Eye (tissue), 1 donor: Measurements from ENCODE around the gene TEAD1.

Experiments
- DNase-seq: peaks from one replicate; pipeline ENCODE4 v3.0.0-alpha.2; 2015

TEAD1 gene

DNA sequence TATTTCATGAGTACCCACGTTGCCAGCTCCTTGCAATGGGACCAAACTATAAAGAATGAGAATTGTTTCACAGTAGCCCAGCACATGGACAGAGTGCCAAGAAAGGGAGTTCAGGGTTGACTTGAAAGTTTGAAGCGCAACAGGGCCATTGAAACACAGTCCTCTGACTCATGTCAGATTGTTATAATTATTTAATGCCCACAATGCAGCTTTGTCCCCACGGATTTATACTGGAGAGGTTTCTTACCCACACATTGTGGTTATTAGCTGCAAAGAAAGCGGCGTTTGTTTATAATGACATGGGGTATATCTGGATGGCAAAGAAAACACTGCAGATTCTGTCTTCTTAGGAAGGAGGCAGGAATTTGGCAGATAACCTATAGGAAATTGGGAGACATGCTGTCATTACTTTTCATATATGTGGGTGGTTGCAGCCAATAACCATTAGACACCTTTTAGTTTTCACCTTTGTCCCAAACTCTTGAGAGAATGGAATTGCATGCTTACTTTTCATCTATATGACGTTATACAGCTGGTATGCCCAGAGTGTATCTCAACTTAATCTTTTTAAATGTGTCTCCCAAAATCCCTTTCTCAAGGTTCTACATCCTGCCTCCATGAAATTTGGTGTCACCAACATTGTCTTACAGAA is 143.6 kb downstream of the TEAD1 start:
- DNase-seq, result no peak

DNA sequence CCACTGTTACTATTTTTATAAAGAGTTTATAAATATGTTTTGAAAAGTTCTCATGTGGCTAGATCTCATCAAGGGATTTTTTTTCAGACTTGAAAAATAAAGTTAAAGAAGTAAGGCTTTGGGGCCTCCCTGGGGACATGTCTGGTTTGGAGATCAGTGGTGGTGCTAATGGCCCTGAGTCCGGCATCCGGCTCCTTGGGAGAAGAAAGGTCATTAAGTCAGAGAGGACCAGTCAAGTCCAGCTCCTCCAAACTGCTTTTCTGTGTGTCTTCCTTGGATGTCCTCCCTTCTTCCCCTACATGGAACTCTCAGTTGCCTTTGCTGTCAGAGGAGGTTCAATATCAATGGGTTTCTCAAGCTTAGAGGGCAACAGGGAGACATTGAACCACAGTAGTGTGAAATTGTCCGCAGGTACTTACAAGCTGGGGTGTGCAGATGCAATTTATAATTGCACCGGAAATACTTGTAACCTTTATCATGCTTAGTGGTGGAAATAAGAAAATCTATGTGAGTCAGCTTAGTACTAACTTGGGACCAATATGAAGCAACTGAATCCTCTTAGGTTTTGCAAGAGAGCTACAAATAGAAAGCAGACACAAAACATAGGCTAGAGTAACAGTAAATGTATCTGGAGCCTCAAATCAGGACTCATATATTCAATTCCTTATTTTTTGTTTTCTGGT is 144.3 kb downstream of the TEAD1 start:
- no peak for DNase-seq

GRCh38 chr11:12822392-12823022 is 148.3 kb downstream of the TEAD1 start:
- no peak for DNase-seq

DNA sequence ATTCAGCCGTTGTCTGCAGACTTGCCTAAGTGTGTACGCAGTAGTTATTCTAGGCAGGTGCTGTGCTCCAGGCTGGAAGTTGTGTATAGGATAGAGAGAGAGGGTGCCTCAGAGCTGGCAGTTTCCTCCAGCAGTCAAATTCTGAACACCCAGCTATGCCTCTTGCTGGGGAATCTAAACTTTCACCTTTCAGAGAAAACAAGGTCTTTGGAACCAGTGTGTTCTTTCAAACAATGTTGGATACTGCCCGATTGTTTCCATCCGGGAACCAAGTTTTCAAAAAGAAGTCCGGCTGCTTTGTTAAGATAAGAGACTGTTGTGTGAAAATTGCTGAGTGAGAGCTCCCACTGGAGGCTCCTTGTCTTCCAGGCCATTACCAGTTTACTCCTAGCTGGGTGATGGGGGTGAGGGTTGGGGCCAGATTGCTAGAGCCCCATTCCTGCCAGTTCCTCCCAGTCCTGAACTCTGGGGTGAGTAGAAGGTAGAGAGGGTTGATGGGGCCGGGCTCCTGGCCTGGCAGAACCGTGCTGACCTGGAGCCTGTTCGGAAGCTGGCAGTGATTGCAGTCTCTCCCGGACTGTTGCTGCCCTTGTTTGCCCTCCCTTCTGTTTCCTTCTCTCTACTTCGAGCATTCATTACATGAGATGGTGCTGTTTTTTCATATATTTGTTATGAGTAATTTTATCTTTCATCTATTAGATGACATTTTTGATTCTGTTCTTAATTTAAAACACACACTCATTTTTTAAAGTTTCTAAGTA is 150.2 kb downstream of the TEAD1 start:
- no peak for DNase-seq

- DNase-seq, result no peak
Observed at GRCh38 chr11:12826441-12826840, 152.2 kb downstream of the TEAD1 start.

GRCh38 chr11:12827369-12827768 is 153.1 kb downstream of the TEAD1 start:
- DNase-seq, result no peak

DNA sequence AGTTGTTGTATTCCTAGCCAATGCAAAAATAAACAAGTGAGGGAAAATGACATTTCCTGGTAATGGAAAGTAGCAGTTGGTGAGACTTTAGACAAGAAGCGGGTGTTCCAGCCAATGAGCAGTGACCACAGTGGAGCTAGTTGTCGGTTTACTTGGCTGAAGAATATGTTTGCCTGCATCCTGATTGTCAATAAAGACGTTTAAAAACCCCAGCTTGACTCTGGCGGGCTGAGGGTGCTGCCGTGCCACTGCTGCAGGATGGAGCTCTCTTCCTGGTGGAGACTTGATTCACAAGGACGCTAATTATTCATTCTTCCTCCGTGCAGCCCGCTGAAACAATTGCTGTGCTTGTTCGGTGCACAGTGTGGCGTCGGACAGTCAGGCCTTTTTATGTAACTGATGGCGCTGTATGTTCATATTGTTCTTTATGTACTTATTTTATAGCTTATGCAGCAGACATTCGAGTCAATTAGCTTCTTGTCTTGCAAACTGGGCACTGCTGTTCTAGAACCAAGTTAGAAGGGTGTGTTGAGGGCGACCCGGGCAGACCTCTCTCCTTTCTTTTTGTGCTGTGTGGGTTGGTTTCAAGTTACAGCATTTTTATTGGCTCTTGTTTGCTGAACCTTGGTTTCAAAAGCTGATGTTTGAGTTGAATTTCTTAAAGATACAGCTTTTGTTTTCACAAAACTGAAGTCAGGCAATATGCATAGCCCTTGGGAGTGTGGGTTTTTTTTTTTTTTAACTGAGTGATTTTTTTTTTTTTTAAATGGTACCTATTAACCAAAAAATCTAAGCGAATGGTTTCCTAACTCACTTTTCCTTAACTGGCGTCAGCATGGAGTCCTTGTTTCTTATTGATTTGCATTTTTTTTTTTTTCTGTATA is 153.9 kb downstream of the TEAD1 start:
- peak; percentile 87 for DNase-seq

DNA sequence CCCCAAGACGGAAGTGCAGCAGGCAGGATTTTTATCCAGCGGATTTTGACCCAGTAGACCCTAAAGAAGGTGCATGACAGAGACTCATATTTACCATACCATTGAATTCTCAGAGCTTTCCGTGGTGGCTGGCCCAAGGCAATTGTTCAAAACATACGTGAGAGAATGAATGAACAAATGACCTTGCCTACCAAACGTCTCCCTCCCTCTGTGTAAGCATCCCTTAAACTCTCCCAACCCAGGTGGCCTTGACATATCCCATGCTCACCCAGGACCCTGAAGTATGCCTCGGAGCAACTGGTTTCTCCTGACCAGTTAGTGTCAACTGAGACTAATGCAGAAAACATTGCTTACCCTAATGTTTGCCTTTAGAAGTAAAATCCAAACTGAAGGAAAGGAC is 154.9 kb downstream of the TEAD1 start:
- DNase-seq, result peak; percentile 37

- DNase-seq, result no peak
Observed at GRCh38 chr11:12829540-12830314, 155.5 kb downstream of the TEAD1 start.

DNA sequence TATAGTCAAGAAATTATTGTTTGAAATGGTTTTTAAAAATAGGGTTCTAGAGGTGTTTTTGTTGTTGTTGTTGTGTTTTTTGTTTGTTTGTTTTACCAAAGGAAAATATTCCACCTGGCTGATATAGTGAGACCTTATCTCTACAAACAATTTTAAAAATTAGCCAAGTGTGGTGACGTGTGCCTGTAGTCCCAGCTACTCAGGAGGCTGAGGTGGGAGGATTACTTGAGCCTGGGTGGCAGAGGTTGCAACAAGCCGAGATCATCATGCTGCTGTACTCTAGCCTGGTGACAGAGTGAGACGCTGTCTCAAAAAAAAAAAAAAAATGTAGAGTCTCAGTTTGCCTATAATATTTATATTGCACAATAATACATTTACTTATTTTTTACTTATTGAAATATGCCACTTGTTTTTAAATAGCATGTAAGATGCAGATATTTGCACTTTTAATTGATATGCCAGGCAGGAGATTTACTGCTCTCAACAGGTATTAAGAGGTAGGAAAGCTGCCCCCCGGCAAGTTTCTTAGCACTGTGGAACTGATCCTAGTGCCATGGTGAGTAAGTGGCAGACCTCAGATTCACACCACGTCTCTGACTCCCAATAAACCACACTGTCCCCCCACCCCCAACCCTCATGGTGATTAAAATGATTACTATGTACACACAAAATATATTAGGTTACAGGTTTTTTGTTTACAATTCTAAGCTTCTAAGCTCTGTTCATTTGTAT is 157.4 kb downstream of the TEAD1 start:
- DNase-seq, result no peak

- DNase-seq, result peak; percentile 77
Observed at GRCh38 chr11:12832480-12833224, 158.4 kb downstream of the TEAD1 start.

- no peak for DNase-seq
Observed at GRCh38 chr11:12834166-12834565, 159.9 kb downstream of the TEAD1 start.

GRCh38 chr11:12834630-12835029 is 160.4 kb downstream of the TEAD1 start:
- DNase-seq, result no peak

DNA sequence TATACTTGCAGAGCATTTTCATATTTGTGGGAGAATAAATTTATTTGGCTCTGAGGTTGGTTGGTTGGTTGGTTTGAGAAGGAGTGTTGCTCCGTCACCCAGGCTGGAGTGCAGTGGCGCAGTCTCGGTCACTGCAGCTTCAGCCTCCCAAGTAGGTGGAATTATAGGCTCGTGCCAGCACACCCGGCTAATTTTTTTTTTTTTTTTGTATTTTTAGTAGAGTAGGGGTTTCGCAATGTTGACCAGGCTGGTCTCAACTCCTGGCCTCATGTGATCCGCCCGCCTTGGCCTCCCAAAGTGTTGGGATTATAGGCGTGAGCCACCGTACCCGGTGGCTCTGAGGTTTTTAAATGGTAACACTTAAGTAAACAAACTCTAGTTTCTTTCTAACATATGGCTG is 161.1 kb downstream of the TEAD1 start:
- DNase-seq, result no peak

- DNase-seq, result no peak
Observed at GRCh38 chr11:12838463-12839123, 164.4 kb downstream of the TEAD1 start.

DNA sequence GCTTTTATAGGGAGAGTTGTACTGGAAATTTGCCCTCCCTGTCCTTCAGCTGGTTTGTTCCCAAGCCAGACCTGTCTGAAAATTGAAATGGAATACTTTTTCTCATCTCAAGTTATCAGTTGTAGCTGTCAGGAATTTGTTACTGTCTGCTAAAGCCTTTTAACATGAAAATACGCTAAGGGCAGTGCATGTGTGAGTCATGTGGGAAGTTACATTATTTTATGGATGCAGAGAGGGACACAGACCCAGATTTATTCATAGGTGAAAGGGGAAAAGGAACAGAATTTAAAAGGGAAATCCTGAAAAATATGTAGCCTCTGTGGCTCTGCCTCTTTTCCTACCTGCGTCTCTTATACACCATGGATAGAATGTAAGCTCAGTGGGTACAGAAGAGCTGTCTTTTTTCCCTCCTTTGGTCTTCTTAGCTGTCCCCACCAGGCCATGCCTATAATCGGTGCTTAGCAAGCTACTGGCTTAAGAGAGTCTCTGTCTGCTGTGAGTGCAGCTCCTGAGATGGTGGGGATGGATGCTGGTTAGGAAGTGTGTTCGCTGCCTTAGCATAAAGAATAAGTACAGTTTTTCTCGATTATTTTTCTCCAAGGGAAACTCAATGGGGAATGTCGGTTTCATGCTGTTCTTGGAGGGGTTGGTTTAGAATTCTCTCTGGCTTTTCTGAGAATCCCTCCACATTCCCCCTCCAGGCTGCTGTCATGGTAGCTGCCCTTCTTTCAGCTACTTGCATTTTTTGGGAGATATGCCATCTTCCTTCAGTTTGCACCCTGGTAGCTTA is 166.8 kb downstream of the TEAD1 start:
- DNase-seq, result no peak

GRCh38 chr11:12841946-12842630 is 167.9 kb downstream of the TEAD1 start:
- peak; percentile 89 for DNase-seq
